ENCODE measurements around the gene GALNT11.
"Not testable (repeated sequence)": the region's sequence is repeated elsewhere in the genome, so short reads cannot be mapped to it uniquely, and the experiment has no call there.

Gene GALNT11

DNA sequence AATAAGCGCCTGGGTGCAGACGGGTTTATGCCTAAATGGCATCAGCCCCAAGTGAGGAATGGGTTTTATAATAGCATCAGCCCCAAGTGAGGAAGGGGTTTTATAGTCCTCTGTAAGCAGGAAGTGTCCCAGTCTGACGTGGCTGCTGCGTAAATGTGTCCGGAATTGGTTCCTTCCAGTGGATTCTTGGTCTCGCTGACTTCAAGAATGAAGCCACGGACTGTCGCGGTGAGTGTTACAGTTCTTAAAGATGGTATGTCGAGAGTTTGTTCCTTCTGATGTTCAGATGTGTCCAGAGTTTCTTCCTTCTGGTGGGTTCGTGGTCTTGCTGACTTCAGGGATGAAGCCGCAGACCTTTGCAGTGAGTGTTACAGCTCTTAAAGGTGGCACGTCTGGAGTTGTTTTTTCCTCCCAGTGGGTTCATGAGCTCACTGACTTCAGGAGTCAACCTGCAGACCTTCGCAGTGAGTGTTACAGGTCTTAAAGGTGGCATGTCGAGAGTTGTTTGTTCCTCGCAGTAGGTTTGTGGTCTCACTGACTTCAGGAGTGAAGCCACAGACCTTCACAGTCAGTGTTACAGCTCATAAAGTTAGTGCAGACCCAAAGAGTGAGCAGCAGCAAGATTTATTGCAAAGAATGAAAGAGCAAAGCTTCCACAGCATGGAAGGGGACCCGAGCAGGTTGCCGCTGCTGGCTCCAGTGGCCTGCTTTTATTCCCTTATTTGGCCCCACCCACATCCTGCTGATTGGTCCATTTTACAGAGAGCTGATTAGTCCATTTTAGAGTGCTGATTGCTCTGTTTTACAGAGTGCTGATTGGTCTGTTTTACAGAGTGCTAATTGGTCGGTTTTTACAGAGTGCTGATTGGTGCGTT, 2.3 kb downstream of the GALNT11 start:
- not testable (repeated sequence) for H3K9me3 ChIP-seq (ENCODE audit: control insufficient read depth, insufficient read depth, low read length); H3K27me3 ChIP-seq (ENCODE audit: control insufficient read depth, insufficient read depth, low read length); DNase-seq (ENCODE audit: low read depth, low spot score); H3K4me3 ChIP-seq (ENCODE audit: low read length); H3K4me1 ChIP-seq (ENCODE audit: control insufficient read depth, insufficient read depth, low read length); H3K36me3 ChIP-seq (ENCODE audit: control insufficient read depth, insufficient read depth, low read length); H3K27ac ChIP-seq (ENCODE audit: low read length)
- WGBS (ENCODE audit: insufficient coverage, insufficient read length) = no CpG with 5 or more reads among the region's 20 CpGs

DNA sequence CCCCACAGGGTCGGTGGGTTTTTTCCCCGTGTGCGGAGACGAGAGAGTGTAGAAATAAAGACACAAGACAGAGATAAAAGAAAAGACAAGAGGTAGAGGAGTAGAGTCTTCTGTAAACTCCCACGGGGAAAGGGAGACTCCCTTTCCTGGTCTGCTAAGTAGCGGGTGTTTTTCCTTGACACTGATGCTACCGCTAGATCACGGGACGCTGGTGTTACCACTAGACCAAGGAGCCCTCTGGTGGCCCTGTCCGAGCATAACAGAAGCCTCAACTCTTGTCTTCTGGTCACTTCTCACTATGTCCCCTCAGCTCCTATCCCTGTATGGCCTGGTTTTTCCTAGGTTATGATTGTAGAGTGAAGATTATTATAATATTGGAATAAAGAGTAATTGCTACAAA, 4.6 kb downstream of the GALNT11 start:
- not testable (repeated sequence) for DNase-seq (ENCODE audit: low read depth, low spot score); H3K27ac ChIP-seq (ENCODE audit: low read length); H3K9me3 ChIP-seq (ENCODE audit: control insufficient read depth, insufficient read depth, low read length); H3K27me3 ChIP-seq (ENCODE audit: control insufficient read depth, insufficient read depth, low read length); H3K4me1 ChIP-seq (ENCODE audit: control insufficient read depth, insufficient read depth, low read length); H3K4me3 ChIP-seq (ENCODE audit: low read length); H3K36me3 ChIP-seq (ENCODE audit: control insufficient read depth, insufficient read depth, low read length)
- no CpG with 5 or more reads among the region's 10 CpGs for WGBS (ENCODE audit: insufficient coverage, insufficient read length)

DNA sequence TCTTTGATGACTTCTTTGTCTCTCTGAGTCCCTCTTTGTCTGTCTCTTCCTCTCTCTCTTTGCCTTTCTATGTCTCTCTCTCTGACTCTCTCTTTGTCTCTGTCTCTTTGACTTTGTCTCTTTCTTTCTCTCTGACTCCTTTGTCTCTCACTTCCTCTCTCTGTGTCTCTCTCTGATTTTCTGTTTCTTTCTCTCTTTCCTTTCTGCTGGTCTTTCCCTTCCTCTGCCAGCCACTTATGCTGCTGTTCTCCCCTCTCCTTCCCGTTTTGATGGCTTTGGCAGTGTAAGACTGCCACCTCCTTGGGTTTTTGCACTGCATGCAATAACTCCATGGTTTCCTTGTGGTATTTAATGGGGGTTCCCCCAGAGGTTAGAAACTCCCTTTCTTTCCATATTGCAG, 5.2 kb downstream of the GALNT11 start:
- not testable (repeated sequence) for H3K4me3 ChIP-seq (ENCODE audit: low read length); H3K4me1 ChIP-seq (ENCODE audit: control insufficient read depth, insufficient read depth, low read length); H3K27ac ChIP-seq (ENCODE audit: low read length); H3K9me3 ChIP-seq (ENCODE audit: control insufficient read depth, insufficient read depth, low read length); DNase-seq (ENCODE audit: low read depth, low spot score); H3K36me3 ChIP-seq (ENCODE audit: control insufficient read depth, insufficient read depth, low read length); H3K27me3 ChIP-seq (ENCODE audit: control insufficient read depth, insufficient read depth, low read length)
- WGBS (ENCODE audit: insufficient coverage, insufficient read length) = no CpG with 5 or more reads among the region's 1 CpG

DNA sequence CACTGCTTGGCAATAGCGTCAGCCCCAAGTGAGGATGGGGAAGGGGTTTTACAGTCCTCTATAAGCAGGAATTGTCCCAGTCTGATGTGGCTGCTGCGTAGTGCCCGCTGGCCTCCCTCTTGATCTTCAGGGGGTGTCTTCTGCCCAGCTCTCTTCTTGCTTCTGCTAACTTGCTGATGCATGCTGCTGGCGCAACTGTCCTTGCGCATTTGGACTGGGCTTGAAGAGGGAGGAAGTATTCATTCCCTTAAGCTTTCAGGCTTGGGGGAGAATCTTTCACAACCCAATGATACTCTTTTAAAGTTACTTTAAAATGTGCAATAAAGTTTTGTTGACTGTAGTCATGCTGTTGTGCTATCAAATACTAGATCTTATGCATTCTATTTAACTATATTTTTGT, 10.3 kb downstream of the GALNT11 start:
- Histone ChIP-seq H3K4me1 (ENCODE audit: control insufficient read depth, insufficient read depth, low read length) (no peaks in the 10 kb centered on the region), H3K36me3 (ENCODE audit: control insufficient read depth, insufficient read depth, low read length) (no peaks in the 10 kb centered on the region), H3K4me3 (ENCODE audit: low read length) (no peak overlapping the region), H3K27ac (ENCODE audit: low read length) (no peak overlapping the region), H3K9me3 (ENCODE audit: control insufficient read depth, insufficient read depth, low read length) (no peaks in the 10 kb centered on the region; the same call in 1 of the 2 replicates), H3K27me3 (ENCODE audit: control insufficient read depth, insufficient read depth, low read length) (no peaks in the 10 kb centered on the region)
- no peak for DNase-seq (ENCODE audit: low read depth, low spot score)
- WGBS (ENCODE audit: insufficient coverage, insufficient read length) = no CpG with 5 or more reads among the region's 5 CpGs

DNA sequence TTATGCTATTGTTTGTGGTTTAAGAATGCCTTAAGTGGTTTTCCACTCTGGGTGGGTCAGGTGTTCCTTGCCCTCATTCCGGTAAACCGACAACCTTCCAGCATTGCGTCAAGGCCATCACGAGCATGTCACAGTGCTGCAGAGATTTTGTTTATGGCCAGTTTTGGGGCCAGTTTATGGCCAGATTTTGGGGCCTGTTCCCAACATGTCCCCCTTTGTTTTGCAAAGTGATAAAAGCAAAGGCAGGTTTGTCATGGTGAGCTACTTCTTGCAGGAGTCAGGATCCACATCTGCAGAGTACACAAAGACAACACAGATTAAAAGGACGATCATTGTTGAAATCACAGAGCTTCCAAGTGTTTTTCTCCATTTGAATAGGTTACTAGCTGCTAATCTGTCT, 12.9 kb downstream of the GALNT11 start:
- not testable (repeated sequence) for H3K4me3 ChIP-seq (ENCODE audit: low read length); H3K9me3 ChIP-seq (ENCODE audit: control insufficient read depth, insufficient read depth, low read length); H3K27me3 ChIP-seq (ENCODE audit: control insufficient read depth, insufficient read depth, low read length); DNase-seq (ENCODE audit: low read depth, low spot score); H3K36me3 ChIP-seq (ENCODE audit: control insufficient read depth, insufficient read depth, low read length); H3K4me1 ChIP-seq (ENCODE audit: control insufficient read depth, insufficient read depth, low read length); H3K27ac ChIP-seq (ENCODE audit: low read length)
- WGBS (ENCODE audit: insufficient coverage, insufficient read length) = no CpG with 5 or more reads among the region's 5 CpGs

DNA sequence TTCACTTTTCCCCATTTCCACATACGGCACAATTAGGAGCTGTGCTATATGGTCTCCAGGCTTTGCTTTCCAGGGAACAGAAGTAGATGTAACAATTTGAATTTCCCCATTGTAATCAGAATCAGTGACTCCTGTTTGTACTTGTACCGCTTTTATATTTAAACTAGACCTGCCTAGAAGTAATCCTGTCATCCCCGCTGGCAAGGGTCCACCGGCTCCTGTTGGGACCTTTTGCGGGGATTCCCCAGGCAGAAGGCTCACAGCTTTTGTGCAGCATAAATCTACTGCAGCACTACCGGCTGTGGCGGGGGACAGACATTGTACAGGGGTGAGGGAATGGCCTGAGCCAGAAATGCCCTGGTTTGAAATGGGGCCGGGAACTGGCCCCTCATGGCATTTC, 17.6 kb downstream of the GALNT11 start:
- DNase-seq (ENCODE audit: low read depth, low spot score); H3K4me1 ChIP-seq (ENCODE audit: control insufficient read depth, insufficient read depth, low read length); H3K9me3 ChIP-seq (ENCODE audit: control insufficient read depth, insufficient read depth, low read length); H3K27me3 ChIP-seq (ENCODE audit: control insufficient read depth, insufficient read depth, low read length); H3K4me3 ChIP-seq (ENCODE audit: low read length); H3K27ac ChIP-seq (ENCODE audit: low read length); H3K36me3 ChIP-seq (ENCODE audit: control insufficient read depth, insufficient read depth, low read length): not testable (repeated sequence)
- WGBS (ENCODE audit: insufficient coverage, insufficient read length) = no CpG with 5 or more reads among the region's 8 CpGs

DNA sequence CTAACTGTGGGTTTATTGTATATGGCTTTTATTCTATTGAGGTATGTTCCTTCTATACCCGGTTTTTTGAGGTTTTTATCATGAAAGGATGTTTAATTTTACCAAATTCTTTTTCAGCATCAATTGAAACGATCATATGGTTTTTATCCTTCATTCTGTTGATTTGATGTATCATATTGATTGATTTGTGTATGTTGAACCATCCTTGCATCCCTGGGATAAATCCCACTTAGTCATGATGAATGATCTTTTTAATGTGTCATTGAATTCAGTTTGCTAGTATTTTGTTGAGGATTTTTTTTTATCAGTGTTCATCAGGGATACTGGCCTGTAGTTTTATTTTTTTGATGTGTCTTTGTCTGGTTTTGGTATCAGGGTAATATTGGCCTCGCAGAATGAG, 19.4 kb downstream of the GALNT11 start:
- not testable (repeated sequence) for H3K27ac ChIP-seq (ENCODE audit: low read length); DNase-seq (ENCODE audit: low read depth, low spot score); H3K4me3 ChIP-seq (ENCODE audit: low read length); H3K9me3 ChIP-seq (ENCODE audit: control insufficient read depth, insufficient read depth, low read length); H3K36me3 ChIP-seq (ENCODE audit: control insufficient read depth, insufficient read depth, low read length); H3K4me1 ChIP-seq (ENCODE audit: control insufficient read depth, insufficient read depth, low read length); H3K27me3 ChIP-seq (ENCODE audit: control insufficient read depth, insufficient read depth, low read length)
- WGBS (ENCODE audit: insufficient coverage, insufficient read length) = no CpG with 5 or more reads among the region's 3 CpGs

DNA sequence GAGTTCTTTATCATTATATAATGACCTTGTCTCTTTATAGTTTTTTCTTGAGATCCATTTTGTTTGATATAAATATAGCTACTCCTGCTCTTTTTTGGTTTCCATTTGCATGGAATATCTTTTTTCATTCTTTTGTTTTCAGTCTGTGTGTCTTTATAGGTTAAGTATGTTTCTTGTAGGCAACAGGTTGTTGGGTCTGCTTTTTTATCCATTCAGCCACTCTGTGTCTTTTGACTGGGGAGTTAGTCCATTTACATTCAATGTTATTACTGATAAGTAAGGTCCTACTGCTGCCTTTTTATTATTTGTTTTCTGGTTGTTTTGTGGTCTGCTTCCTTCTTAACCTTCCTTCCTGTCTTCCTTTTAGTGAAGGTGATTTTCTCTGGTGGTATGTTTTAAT, 21.1 kb downstream of the GALNT11 start:
- Histone ChIP-seq H3K36me3 (ENCODE audit: control insufficient read depth, insufficient read depth, low read length) (no peaks in the 10 kb centered on the region), H3K27me3 (ENCODE audit: control insufficient read depth, insufficient read depth, low read length) (no peaks in the 10 kb centered on the region), H3K9me3 (ENCODE audit: control insufficient read depth, insufficient read depth, low read length) (no peaks in the 10 kb centered on the region), H3K4me1 (ENCODE audit: control insufficient read depth, insufficient read depth, low read length) (0 out of 2 replicates have a peak, but pooled peaks cover 2% of the 10 kb centered on the region), H3K27ac (ENCODE audit: low read length) (no peak overlapping the region), H3K4me3 (ENCODE audit: low read length) (no peak overlapping the region)
- DNase-seq (ENCODE audit: low read depth, low spot score) = no peak

DNA sequence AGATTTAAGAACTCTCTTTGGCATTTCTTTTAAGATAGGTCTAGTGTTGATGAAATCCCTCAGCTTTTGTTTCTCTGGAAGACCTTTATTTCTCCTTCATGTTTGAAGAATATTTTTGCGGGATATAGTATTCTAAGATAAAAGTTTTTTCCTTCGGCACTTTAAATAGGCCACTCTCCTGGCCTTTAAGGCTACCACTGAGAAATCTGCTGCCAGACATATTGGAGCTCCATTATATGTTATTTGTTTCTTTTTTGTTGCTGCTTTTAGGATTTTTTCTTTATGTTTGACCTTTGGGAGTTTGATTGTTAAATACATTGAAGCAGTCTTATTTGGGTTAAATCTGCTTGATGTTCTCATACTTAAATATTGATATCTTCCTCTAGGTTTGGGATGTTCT, 22.6 kb downstream of the GALNT11 start:
- H3K9me3 ChIP-seq (ENCODE audit: control insufficient read depth, insufficient read depth, low read length) = no peaks in the 10 kb centered on the region
- WGBS (ENCODE audit: insufficient coverage, insufficient read length) = no CpG with 5 or more reads among the region's 2 CpGs

DNA sequence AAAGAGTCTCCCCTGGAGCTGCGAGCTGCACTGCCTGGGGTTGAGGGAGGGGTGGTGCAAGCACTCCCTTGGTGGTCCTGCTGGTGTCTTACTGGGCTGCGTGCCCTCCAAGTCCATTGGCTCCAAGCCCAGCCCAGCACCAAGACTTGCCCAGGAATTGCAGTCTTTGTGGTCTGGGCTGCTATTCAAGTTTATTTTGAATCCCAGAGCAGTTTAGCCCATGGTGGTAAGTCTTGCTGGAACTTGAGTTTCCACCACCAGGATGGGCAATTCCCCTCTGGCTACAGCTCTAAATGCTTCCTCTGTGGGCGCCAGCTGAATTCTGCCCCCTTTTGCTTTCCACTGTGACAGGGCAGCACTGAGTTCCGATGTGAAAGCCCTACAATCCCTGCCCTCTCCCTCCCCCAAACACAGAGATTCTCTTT, 25.1 kb downstream of the GALNT11 start:
- no peak overlapping the region for H3K27ac ChIP-seq (ENCODE audit: low read length)
- no peaks in the 10 kb centered on the region for H3K36me3 ChIP-seq (ENCODE audit: control insufficient read depth, insufficient read depth, low read length)
- no peaks in the 10 kb centered on the region for H3K27me3 ChIP-seq (ENCODE audit: control insufficient read depth, insufficient read depth, low read length)
- 0 out of 2 replicates have a peak, but pooled peaks cover 2% of the 10 kb centered on the region for H3K4me1 ChIP-seq (ENCODE audit: control insufficient read depth, insufficient read depth, low read length)
- H3K9me3 ChIP-seq (ENCODE audit: control insufficient read depth, insufficient read depth, low read length) = no peaks in the 10 kb centered on the region
- no peak overlapping the region for H3K4me3 ChIP-seq (ENCODE audit: low read length)
- DNase-seq (ENCODE audit: low read depth, low spot score) = no peak
- WGBS (ENCODE audit: insufficient coverage, insufficient read length) = no CpG with 5 or more reads among the region's 4 CpGs

More for the DNA sequence above, 22.6 kb downstream of the GALNT11 start:
- Histone ChIP-seq H3K27me3 (ENCODE audit: control insufficient read depth, insufficient read depth, low read length) (no peaks in the 10 kb centered on the region), H3K4me3 (ENCODE audit: low read length) (no peak overlapping the region), H3K4me1 (ENCODE audit: control insufficient read depth, insufficient read depth, low read length) (0 out of 2 replicates have a peak, but pooled peaks cover 2% of the 10 kb centered on the region), H3K27ac (ENCODE audit: low read length) (no peak overlapping the region), H3K36me3 (ENCODE audit: control insufficient read depth, insufficient read depth, low read length) (no peaks in the 10 kb centered on the region)
- no peak for DNase-seq (ENCODE audit: low read depth, low spot score)

DNA sequence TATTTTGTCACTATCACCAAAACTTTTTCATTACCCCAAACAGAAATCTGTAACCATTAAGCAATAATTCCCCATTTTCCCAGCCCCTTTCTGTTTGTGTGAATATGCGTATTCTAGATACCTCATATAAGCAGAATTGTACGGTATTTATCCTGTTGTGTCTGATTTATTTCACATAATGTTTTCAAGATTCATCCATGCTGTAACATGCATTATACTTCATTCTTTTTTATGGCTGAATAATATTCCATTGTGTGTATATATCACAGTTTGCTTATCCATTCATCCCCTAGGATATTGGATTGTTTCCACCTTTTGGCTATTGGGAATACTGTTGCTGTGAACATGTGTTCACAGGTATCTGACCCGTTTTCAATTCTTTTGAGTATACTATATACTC, 26.5 kb downstream of the GALNT11 start:
- Histone ChIP-seq H3K27me3 (ENCODE audit: control insufficient read depth, insufficient read depth, low read length) (no peaks in the 10 kb centered on the region), H3K36me3 (ENCODE audit: control insufficient read depth, insufficient read depth, low read length) (no peaks in the 10 kb centered on the region), H3K27ac (ENCODE audit: low read length) (no peak overlapping the region), H3K4me1 (ENCODE audit: control insufficient read depth, insufficient read depth, low read length) (0 out of 2 replicates have a peak, but pooled peaks cover 2% of the 10 kb centered on the region), H3K9me3 (ENCODE audit: control insufficient read depth, insufficient read depth, low read length) (no peaks in the 10 kb centered on the region), H3K4me3 (ENCODE audit: low read length) (no peak overlapping the region)
- no CpG with 5 or more reads among the region's 3 CpGs for WGBS (ENCODE audit: insufficient coverage, insufficient read length)
- DNase-seq (ENCODE audit: low read depth, low spot score) = no peak

Measured in iPS DF 6.9 (cell line).